Stimulated activated CD8-positive, alpha-beta memory T cell treated with anti-CD3 and anti-CD28 coated beads, Interleukin-7, amount 100 ng/mL, for 48 hours (primary cell): Measurements from ENCODE around the gene UQCR11.

Source experiments
- DNase-seq, 2 donors: peaks; one replicate each; pipeline ENCODE4 v3.0.0-alpha.2; 2020; ENCODE audit warnings: low read depth in 1 of 2; ENCODE audit errors: extremely low read depth in 1 of 2

Gene UQCR11

DNA sequence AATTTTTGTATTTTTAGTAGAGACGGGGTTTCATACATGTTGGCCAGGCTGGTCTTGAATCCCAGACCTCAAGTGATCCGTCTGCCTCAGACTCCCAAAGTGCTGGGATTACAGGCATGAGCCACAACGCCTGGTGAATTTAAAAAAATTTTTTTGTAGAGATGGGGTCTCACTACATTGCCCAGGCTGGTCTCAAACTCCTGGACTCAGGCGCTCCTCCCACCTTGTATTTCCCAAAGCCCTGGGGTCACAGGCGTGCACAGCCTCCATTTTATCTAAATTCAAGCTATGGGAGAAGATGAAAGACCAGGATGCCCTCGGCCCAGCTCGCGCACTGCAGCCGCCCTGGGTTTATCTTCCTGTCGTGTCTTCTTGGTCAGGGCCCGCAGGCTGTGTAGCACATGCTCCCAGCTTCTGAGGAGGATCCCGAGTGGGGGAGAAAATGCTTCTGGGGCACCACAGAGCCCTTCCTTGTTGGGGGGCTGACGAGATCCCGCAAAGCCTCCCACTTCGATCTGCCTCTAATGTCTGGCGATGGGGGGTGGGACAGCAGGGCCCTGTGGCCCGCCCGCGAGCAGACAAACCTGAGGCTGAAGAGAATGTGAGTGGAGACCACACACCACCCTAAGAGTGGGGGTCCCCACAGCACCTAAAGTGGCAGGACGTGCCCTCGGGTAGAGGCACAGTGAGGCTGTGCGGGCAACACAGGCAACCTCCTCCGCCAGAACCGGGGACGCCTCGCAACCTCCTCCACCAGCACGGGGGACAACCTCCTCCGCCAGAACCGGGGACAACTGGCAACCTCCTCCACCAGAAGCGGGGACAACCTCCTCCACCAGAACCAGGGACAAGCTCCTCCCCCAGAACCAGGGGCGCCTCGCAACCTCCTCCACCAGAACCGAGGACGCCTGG is 31.3 kb upstream of the UQCR11 start:
- DNase-seq, result no peak

DNA sequence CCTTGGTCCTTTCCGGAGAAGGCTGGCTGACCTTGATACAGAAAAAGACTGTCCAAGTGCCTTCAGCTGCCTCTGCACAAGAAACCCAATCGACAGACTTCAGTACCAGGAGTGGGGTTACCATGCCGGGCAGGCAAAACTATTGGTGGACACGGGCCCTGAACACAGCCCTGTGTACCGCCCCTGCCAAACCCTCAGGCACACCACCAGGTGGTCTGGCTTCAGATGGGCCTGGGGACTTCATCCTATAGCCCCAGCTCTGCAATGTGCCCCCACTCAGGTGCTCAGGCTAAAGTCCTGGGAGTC is 29.6 kb upstream of the UQCR11 start:
- DNase-seq, result no peak

DNA sequence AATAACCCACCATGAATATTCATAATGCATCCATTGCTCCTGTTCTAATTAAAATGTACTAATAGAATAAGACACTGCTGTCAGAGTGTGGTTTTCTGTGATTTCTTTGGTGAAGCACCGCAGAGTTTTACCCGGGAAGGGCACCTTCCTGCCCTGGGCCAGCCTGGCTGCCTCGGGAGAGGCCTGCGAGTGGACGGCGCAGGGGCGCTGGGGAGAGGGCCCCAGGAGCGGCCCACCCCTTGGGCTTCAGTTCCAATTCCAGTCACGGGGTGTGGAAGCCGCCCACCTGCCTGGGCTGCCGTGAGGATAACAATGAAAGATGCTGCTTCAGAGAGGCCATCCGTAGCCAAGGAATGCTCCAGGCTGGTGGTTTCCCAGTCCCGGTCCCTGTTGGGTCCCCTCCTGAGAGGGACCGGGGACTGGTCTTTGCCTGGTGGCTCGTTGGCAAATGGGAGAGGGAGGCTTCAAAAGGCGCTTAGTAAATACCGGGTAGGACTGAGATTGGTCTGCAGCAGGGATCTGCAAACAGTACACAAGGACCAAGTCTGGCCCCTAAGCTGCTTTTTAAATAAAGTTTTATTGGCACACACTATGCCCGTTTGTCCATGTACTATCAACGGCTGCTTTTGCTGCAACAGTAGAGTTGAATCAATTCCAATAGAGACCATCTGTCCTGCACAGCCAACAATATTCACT is 29.1 kb upstream of the UQCR11 start:
- no peak for DNase-seq

DNA sequence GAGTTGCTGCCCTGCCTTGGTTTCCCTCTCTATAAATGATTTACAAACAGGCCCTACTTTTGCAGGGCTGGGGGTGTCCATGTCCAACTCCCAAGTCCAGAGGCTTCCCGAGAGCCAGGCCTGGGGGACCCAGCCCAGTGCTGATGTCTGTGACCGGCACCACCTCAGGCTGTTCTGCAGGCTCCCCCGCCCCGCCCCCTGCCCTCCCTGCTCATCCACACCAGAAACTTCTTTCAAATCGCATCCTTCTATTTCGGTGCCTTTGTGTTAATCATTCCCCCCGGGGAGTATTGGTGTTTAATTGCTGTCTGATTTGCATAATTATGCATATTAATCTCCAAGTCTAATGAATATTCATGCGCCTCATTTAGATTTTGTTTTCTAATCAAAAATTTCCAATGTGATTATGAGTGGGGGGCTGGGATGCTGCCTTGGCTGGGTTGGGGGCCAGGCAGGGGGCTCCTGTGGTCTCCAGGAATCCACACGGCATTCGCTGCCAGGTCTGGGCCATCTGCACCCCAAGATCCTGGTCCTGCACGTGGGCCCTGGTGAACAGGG is 28.1 kb upstream of the UQCR11 start:
- DNase-seq, result no peak

GRCh38 chr19:1632462-1633268 is 27.4 kb upstream of the UQCR11 start:
- no peak for DNase-seq

GRCh38 chr19:1631557-1632100 is 26.4 kb upstream of the UQCR11 start:
- no peak for DNase-seq

GRCh38 chr19:1630811-1631210 is 25.5 kb upstream of the UQCR11 start:
- no peak for DNase-seq

- no peak for DNase-seq
These were observed 24.8 kb upstream of the UQCR11 start for GRCh38 chr19:1630012-1630411.

GRCh38 chr19:1629256-1629808 is 24.1 kb upstream of the UQCR11 start:
- no peak for DNase-seq

DNA sequence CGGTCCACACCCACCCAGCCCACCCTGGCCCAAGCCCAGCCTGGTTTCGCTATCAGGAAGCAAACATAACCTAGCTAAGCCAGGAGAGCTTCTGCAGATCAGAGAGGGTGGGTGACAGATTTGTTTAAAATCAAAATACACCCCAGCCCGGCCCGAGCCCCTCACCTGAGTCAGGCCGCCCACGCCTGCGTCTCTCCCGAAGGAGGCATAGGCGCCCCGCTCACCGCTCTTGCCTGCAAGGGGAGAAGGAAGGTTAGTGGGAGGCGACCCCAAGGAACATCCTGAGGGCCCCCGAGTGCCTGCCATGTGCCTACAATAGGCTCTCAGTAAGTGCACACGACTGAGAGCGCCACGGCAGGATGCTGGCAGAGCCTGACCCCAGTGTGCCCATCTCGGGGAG is 21.9 kb upstream of the UQCR11 start:
- no peak for DNase-seq

GRCh38 chr19:1626417-1627010 is 21.3 kb upstream of the UQCR11 start:
- no peak for DNase-seq

DNA sequence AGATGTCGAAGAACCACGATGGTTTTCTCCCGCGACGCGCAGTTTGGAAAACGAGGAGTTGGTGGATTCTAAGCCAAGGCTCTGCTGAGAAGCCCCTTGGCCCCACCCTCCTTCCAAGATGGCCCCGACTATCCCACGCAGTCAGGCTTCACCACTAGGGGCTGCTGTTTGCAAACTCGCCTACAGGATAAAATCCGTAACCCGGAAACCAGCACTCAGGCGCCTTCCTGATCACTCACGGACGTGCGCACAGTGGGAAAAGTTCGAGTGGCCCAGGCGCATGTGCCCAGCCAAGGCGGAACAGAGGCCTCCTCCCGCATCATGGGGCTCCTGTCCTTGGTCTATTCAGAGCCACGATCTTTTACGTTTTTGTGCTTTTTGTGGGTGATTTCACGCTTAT is 19.2 kb upstream of the UQCR11 start:
- peak in 1 of 2 donors; percentile 25 for DNase-seq

DNA sequence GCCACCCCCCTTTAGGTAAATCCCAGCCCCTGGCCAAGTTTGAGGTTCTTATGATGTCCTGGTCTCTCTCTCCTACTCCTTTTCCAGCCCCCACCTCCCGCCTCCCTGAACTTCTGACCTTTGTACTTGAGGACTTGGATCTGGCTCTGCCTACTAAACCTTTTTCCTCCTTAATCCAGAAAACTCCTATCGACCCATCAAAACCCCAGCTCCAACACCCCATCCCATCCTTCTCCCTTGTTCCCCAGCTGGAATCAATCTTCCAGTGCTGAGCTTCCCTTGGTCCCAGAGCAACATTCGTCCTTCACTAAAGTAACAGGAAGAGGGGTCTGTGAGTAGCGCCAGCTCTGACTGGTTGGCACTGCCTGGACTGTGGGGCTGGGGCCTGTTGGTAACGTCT is 17.3 kb upstream of the UQCR11 start:
- no peak for DNase-seq

- DNase-seq, result no peak
These were observed 16.7 kb upstream of the UQCR11 start for GRCh38 chr19:1622007-1622406.

GRCh38 chr19:1621574-1621973 is 16.3 kb upstream of the UQCR11 start:
- DNase-seq, result no peak

DNA sequence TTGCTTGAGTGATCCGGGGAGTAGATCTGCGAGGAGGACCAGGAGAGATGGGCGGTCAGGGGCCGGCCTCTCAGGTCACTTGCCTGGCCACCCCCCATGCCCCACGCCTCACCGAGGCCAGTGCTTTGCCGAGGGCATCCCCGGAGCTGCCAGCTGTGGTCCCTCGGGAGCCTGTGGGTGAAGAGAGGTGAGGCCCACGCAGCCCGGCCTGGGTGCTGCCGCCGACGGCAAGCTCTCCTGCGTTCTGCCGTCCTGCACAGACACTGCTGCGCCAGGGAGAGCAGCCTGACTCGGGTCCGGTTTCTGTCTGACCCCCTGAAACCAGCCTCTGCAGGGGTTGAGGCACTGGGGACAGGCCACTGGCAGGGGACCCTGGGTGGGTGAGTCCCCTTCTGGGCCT is 15.8 kb upstream of the UQCR11 start:
- DNase-seq, result no peak

- DNase-seq, result no peak
These were observed 15.2 kb upstream of the UQCR11 start for GRCh38 chr19:1620502-1620901.

DNA sequence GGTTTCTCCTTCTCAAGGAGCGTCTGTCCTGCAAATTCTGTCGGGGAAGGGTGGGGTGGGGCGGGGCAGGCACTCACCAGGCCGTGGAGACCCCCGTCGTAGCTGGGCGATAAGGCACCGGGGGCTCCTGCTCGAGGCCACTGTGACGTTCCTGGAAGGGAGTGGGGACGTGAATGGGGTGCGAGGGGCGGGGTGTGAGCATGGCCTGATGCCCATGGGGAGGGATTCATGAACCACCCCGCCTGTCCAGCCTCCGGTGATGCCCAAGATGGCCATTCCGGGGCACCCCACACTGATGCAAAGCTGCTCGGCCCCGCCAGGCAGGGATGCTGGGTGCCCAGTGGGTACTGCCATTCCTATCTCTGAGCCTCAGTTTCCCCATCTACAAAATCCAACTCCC is 14.4 kb upstream of the UQCR11 start:
- DNase-seq, result no peak

- DNase-seq, result no peak
These were observed 13.8 kb upstream of the UQCR11 start for GRCh38 chr19:1619094-1619439.
